Measurements from ENCODE around the gene IKZF3. TPM values are rescaled to one million over a fixed set of nuclear protein-coding genes. Genes with fewer than 3 reads are reported as not detected.

The IKZF3 gene
- total RNA-seq, 1 donor from 2014 or later: 220 TPM

GRCh38 chr17:39781861-39782213, 82.3 kb downstream of the IKZF3 start:
- ChIA-PET CTCF (interaction anchor here (3.3 kb wide), 1 partner anchor 27 kb away, joined by 12 read pairs; no protein-coding TSS in a partner anchor), POLR2A (interaction anchor here (1.6 to 13.9 kb wide), 4 partner anchors 11 to 40 kb away, joined by 4 to 308 read pairs (median 20); no protein-coding TSS in a partner anchor)
- Mint-ChIP-seq H3K27ac (peak overlapping the region; percentile 79), H3K4me1 (peaks cover 89% of the 10 kb centered on the region), H3K9me3 (no peaks in the 10 kb centered on the region), H3K27me3 (no peaks in the 10 kb centered on the region), H3K36me3 (ENCODE audit: low read depth) (peaks cover 77% of the 10 kb centered on the region), H3K4me3 (peak overlapping the region; percentile 35)
- intact Hi-C loops (cut with micrococcal nuclease): no loop called here
- DNase-seq (no peak), ATAC-seq (ENCODE audit: low read depth) (no peak)
- no peak for TF ChIP-seq CTCF (IDR thresholded peaks at IDR 0.05)

- POLR2A ChIA-PET: interaction anchor here (0.6 to 13.9 kb wide), 9 partner anchors 11 to 84 kb away, joined by 3 to 308 read pairs (median 5); no protein-coding TSS in a partner anchor
Observed at GRCh38 chr17:39781031-39781860, 82.9 kb downstream of the IKZF3 start.

GRCh38 chr17:39777534-39778365, 86.4 kb downstream of the IKZF3 start:
- POLR2A ChIA-PET: interaction anchor here (0.6 to 13.9 kb wide), 9 partner anchors 9 to 85 kb away, joined by 3 to 308 read pairs (median 8); partner anchors contain the start of genes IKZF3 and MIEN1
- H3K4me3 Mint-ChIP-seq: peak overlapping the region; percentile 88
- intact Hi-C loops (cut with micrococcal nuclease): loop anchor here (1.0 kb wide), 3 partner anchors 7 to 17 kb away; no protein-coding TSS in a partner anchor

More at GRCh38 chr17:39781031-39781860, 82.9 kb downstream of the IKZF3 start:
- peaks cover 89% of the 10 kb centered on the region for H3K4me1 Mint-ChIP-seq
- peak overlapping the region; percentile 35 for H3K4me3 Mint-ChIP-seq
- DNase-seq (no peak), ATAC-seq (ENCODE audit: low read depth) (no peak)
- intact Hi-C loops (cut with micrococcal nuclease): no loop called here
- H3K9me3 Mint-ChIP-seq: no peaks in the 10 kb centered on the region
- no peak for TF ChIP-seq CTCF (IDR thresholded peaks at IDR 0.05)
- H3K36me3 Mint-ChIP-seq (ENCODE audit: low read depth): peaks cover 79% of the 10 kb centered on the region
- peak overlapping the region; percentile 79 for H3K27ac Mint-ChIP-seq
- CTCF ChIA-PET: interaction anchor here (0.6 to 3.3 kb wide), 4 partner anchors 12 to 628 kb away, joined by 3 to 12 read pairs (median 6); no protein-coding TSS in a partner anchor
- H3K27me3 Mint-ChIP-seq: no peaks in the 10 kb centered on the region

GRCh38 chr17:39776252-39776651, 87.9 kb downstream of the IKZF3 start:
- ATAC-seq (ENCODE audit: low read depth): no peak
- Mint-ChIP-seq H3K27ac (peak overlapping the region; percentile 96), H3K36me3 (ENCODE audit: low read depth) (peaks cover 77% of the 10 kb centered on the region), H3K4me1 (peaks cover 93% of the 10 kb centered on the region), H3K9me3 (no peaks in the 10 kb centered on the region), H3K4me3 (peak overlapping the region; percentile 88), H3K27me3 (no peaks in the 10 kb centered on the region)
- no peak for DNase-seq
- ChIA-PET POLR2A (interaction anchor here (0.6 to 13.9 kb wide), 17 partner anchors 8 to 323 kb away, joined by 3 to 308 read pairs (median 8); partner anchors contain the start of genes IKZF3 and PSMD3), CTCF (interaction anchor here (1.0 to 1.5 kb wide), 5 partner anchors 12 to 47 kb away, joined by 3 to 4 read pairs (median 3); no protein-coding TSS in a partner anchor)
- intact Hi-C loops (cut with micrococcal nuclease): no loop called here
- TF ChIP-seq CTCF (IDR thresholded peaks at IDR 0.05): no peak

More at GRCh38 chr17:39777534-39778365, 86.4 kb downstream of the IKZF3 start:
- TF ChIP-seq CTCF (IDR thresholded peaks at IDR 0.05): no peak
- no peaks in the 10 kb centered on the region for H3K27me3 Mint-ChIP-seq
- DNase-seq (no peak), ATAC-seq (ENCODE audit: low read depth) (peak; percentile 44)
- peaks cover 76% of the 10 kb centered on the region for H3K36me3 Mint-ChIP-seq (ENCODE audit: low read depth)
- no peaks in the 10 kb centered on the region for H3K9me3 Mint-ChIP-seq
- peak overlapping the region; percentile 96 for H3K27ac Mint-ChIP-seq
- peaks cover 93% of the 10 kb centered on the region for H3K4me1 Mint-ChIP-seq
- CTCF ChIA-PET: interaction anchor here (0.8 to 1.6 kb wide), 6 partner anchors 9 to 90 kb away, joined by 3 to 7 read pairs (median 4); partner anchors contain the start of genes IKZF3 and PGAP3

All from activated B cell treated with CpG ODN at 0.5 μM for 24 hours (primary cell).